Measurements from ENCODE around the gene RNASE1.
"Not testable (repeated sequence)": the region's sequence is repeated elsewhere in the genome, so short reads cannot be mapped to it uniquely, and the experiment has no call there.

Gene RNASE1

GRCh38 chr14:20820063-20820904 is 17.6 kb upstream of the RNASE1 start:
- Histone ChIP-seq H3K36me3 (ENCODE audit: insufficient read depth, low read length) (no peaks in the 10 kb centered on the region), H3K4me1 (ENCODE audit: insufficient read depth, low read length, poor library complexity, severe bottlenecking) (no peaks in the 10 kb centered on the region), H3K9me3 (ENCODE audit: insufficient read depth, low read depth, low read length) (no peaks in the 10 kb centered on the region), H3F3A (ENCODE audit: low read depth) (no peaks in the 10 kb centered on the region), H4K20me1 (ENCODE audit: insufficient read depth, low read length, poor library complexity, severe bottlenecking) (no peaks in the 10 kb centered on the region), H3K9ac (ENCODE audit: low read depth, low read length, poor library complexity, severe bottlenecking) (no peak overlapping the region), H3K79me2 (ENCODE audit: insufficient read depth, low read length) (no peaks in the 10 kb centered on the region), H2AFZ (ENCODE audit: low read length) (no peak overlapping the region), H3K9me2 (replicated peaks; ENCODE audit: low read depth, low read length) (no peaks in the 10 kb centered on the region), H3K4me3 (ENCODE audit: low read length, poor library complexity, severe bottlenecking) (no peak overlapping the region), H3K27me3 (ENCODE audit: insufficient read depth, low read length, poor library complexity, severe bottlenecking) (no peaks in the 10 kb centered on the region), H3K4me2 (ENCODE audit: low read depth, low read length, poor library complexity, severe bottlenecking) (no peak overlapping the region)
- TF ChIP-seq EZH2phosphoT487 (IDR thresholded peaks at IDR 0.05; ENCODE audit: borderline replicate concordance) (no peak), CTCF (conservative IDR thresholded peaks at IDR 0.05; ENCODE audit: low read length) (no peak)

GRCh38 chr14:20818861-20819260 is 16.2 kb upstream of the RNASE1 start:
- H3K4me2 ChIP-seq (ENCODE audit: low read depth, low read length, poor library complexity, severe bottlenecking), result no peak overlapping the region
- no peaks in the 10 kb centered on the region for H3F3A ChIP-seq (ENCODE audit: low read depth)
- H3K9me2 ChIP-seq (replicated peaks; ENCODE audit: low read depth, low read length), result no peaks in the 10 kb centered on the region
- H3K27me3 ChIP-seq (ENCODE audit: insufficient read depth, low read length, poor library complexity, severe bottlenecking), result no peaks in the 10 kb centered on the region
- H3K4me1 ChIP-seq (ENCODE audit: insufficient read depth, low read length, poor library complexity, severe bottlenecking), result no peaks in the 10 kb centered on the region
- no peaks in the 10 kb centered on the region for H4K20me1 ChIP-seq (ENCODE audit: insufficient read depth, low read length, poor library complexity, severe bottlenecking)
- H2AFZ ChIP-seq (ENCODE audit: low read length), result no peak overlapping the region
- H3K9ac ChIP-seq (ENCODE audit: low read depth, low read length, poor library complexity, severe bottlenecking), result no peak overlapping the region
- TF ChIP-seq CTCF (conservative IDR thresholded peaks at IDR 0.05; ENCODE audit: low read length) (peak; percentile 29), EZH2phosphoT487 (IDR thresholded peaks at IDR 0.05; ENCODE audit: borderline replicate concordance) (no peak)
- H3K9me3 ChIP-seq (ENCODE audit: insufficient read depth, low read depth, low read length), result no peaks in the 10 kb centered on the region
- no peaks in the 10 kb centered on the region for H3K36me3 ChIP-seq (ENCODE audit: insufficient read depth, low read length)
- no peak overlapping the region for H3K4me3 ChIP-seq (ENCODE audit: low read length, poor library complexity, severe bottlenecking)
- H3K79me2 ChIP-seq (ENCODE audit: insufficient read depth, low read length), result no peaks in the 10 kb centered on the region

GRCh38 chr14:20815946-20816345 is 13.3 kb upstream of the RNASE1 start:
- not testable (repeated sequence) for H3K27me3 ChIP-seq (ENCODE audit: insufficient read depth, low read length, poor library complexity, severe bottlenecking); H3K4me3 ChIP-seq (ENCODE audit: low read length, poor library complexity, severe bottlenecking); H3K36me3 ChIP-seq (ENCODE audit: insufficient read depth, low read length); H3K4me1 ChIP-seq (ENCODE audit: insufficient read depth, low read length, poor library complexity, severe bottlenecking); H3K79me2 ChIP-seq (ENCODE audit: insufficient read depth, low read length); H3K9me3 ChIP-seq (ENCODE audit: insufficient read depth, low read depth, low read length); H3K4me2 ChIP-seq (ENCODE audit: low read depth, low read length, poor library complexity, severe bottlenecking); H3F3A ChIP-seq (ENCODE audit: low read depth); H3K9ac ChIP-seq (ENCODE audit: low read depth, low read length, poor library complexity, severe bottlenecking); H3K9me2 ChIP-seq (replicated peaks; ENCODE audit: low read depth, low read length); H4K20me1 ChIP-seq (ENCODE audit: insufficient read depth, low read length, poor library complexity, severe bottlenecking); H2AFZ ChIP-seq (ENCODE audit: low read length)
